Subcutaneous abdominal adipose tissue (tissue), 5 donors: Measurements from ENCODE around the gene CLN6.
A peak's percentile ranks its signal among the peaks of the same experiment; 100 is the strongest.
"Not testable (repeated sequence)": the region's sequence is repeated elsewhere in the genome, so short reads cannot be mapped to it uniquely, and the experiment has no call there.

Source experiments
- H3K27ac ChIP-seq: one replicate; pipeline ENCODE4 v1.7.0; 2013; ENCODE audit warnings: low read depth, mild to moderate bottlenecking, inconsistent platforms, low read length, moderate library complexity
- H3K27me3 ChIP-seq, 5 donors: one replicate each; pipeline ENCODE4 v1.7.0; 2013; ENCODE audit warnings: low read length in 5 of 5, inconsistent platforms in 1 of 5; ENCODE audit not compliant: control insufficient read depth in 5 of 5, insufficient read depth in 4 of 5
- H3K36me3 ChIP-seq, 5 donors: one replicate each; pipeline ENCODE4 v1.7.0; 2013; ENCODE audit warnings: low read length in 5 of 5; ENCODE audit not compliant: control insufficient read depth in 5 of 5, insufficient read depth in 5 of 5
- H3K4me1 ChIP-seq, 5 donors: one replicate each; pipeline ENCODE4 v1.7.0; 2013; ENCODE audit warnings: low read length in 5 of 5, mild to moderate bottlenecking in 3 of 5, moderate library complexity in 1 of 5; ENCODE audit not compliant: control insufficient read depth in 5 of 5, insufficient read depth in 5 of 5
- H3K4me3 ChIP-seq, 5 donors: one replicate each; pipeline ENCODE4 v1.7.0; 2013; ENCODE audit warnings: low read length in 5 of 5, low read depth in 1 of 5
- H3K9ac ChIP-seq, 5 donors: one replicate each; pipeline ENCODE4 v1.7.0; 2013; ENCODE audit warnings: low read length in 5 of 5, mild to moderate bottlenecking in 4 of 5, moderate library complexity in 3 of 5
- H3K9me3 ChIP-seq, 5 donors: one replicate each; pipeline ENCODE4 v1.7.0; 2013; ENCODE audit warnings: low read length in 5 of 5; ENCODE audit not compliant: control insufficient read depth in 5 of 5
- donor health status: healthy.
- donor health status: healthy.
- donor health status: healthy.
- donor health status: healthy.
- donor health status: healthy.

Gene CLN6

GRCh38 chr15:68256675-68257450, 27.3 kb upstream of the CLN6 start:
- peak overlapping the region in 4 of 5 donors; percentile 8 to 78 (median 56) for H3K9ac ChIP-seq
- no peaks in the 10 kb centered on the region for H3K27me3 ChIP-seq
- H3K4me3 ChIP-seq: peak overlapping the region; percentile 42 to 76 (median 69)
- H3K4me1 ChIP-seq: peaks cover 0 to 22% (median 17%) of the 10 kb centered on the region in 5 donors
- no peaks in the 10 kb centered on the region for H3K9me3 ChIP-seq
- peak overlapping the region; percentile 84 for H3K27ac ChIP-seq
- no peaks in the 10 kb centered on the region for H3K36me3 ChIP-seq

GRCh38 chr15:68252925-68253534, 23.5 kb upstream of the CLN6 start:
- no peaks in the 10 kb centered on the region for H3K27me3 ChIP-seq
- no peak overlapping the region for H3K9ac ChIP-seq

GRCh38 chr15:68249058-68249713, 19.7 kb upstream of the CLN6 start:
- Histone ChIP-seq H3K9me3 (peaks cover 2 to 10% (median 5%) of the 10 kb centered on the region in 5 donors), H3K27me3 (no peaks in the 10 kb centered on the region), H3K9ac (no peak overlapping the region), H3K4me3 (no peak overlapping the region), H3K27ac (no peak overlapping the region), H3K36me3 (no peaks in the 10 kb centered on the region), H3K4me1 (peaks cover 0 to 7% (median 5%) of the 10 kb centered on the region in 5 donors)

More at GRCh38 chr15:68252925-68253534, 23.5 kb upstream of the CLN6 start:
- Histone ChIP-seq H3K36me3 (no peaks in the 10 kb centered on the region), H3K27ac (no peak overlapping the region), H3K4me1 (peaks cover 0 to 22% (median 17%) of the 10 kb centered on the region in 5 donors), H3K4me3 (peak overlapping the region in 3 of 5 donors; percentile 33 to 45 (median 40)), H3K9me3 (no peaks in the 10 kb centered on the region)

DNA sequence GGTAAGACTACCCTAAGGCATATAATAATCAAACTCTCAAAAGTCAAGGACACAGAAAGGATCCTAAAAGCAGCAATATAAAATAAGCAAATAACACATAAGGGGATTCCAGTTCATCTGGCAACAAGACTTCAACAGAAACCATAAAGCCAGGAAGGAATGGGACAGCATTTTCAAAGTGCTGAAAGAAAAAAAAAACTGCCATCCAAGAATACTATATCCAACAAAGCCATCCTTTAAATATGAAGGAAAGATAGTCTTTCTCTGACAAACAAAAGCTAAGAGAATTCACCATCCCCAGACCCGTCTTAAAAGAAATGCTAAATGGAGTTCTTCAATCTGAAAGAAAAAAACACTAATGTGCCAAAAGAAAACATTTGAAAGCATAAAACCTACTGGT, 14.7 kb upstream of the CLN6 start:
- no peaks in the 10 kb centered on the region for H3K36me3 ChIP-seq
- peaks cover 2 to 10% (median 5%) of the 10 kb centered on the region in 5 donors for H3K9me3 ChIP-seq
- no peak overlapping the region for H3K4me3 ChIP-seq
- no peak overlapping the region for H3K27ac ChIP-seq
- peaks cover 0 to 6% (median 2%) of the 10 kb centered on the region in 5 donors for H3K4me1 ChIP-seq
- H3K27me3 ChIP-seq: no peaks in the 10 kb centered on the region
- no peak overlapping the region for H3K9ac ChIP-seq

GRCh38 chr15:68241088-68241935, 11.8 kb upstream of the CLN6 start:
- Histone ChIP-seq H3K9ac (no peak overlapping the region), H3K9me3 (peaks cover 2 to 10% (median 5%) of the 10 kb centered on the region in 5 donors), H3K4me1 (peaks cover 0 to 6% (median 2%) of the 10 kb centered on the region in 5 donors), H3K27ac (no peak overlapping the region), H3K27me3 (no peaks in the 10 kb centered on the region), H3K36me3 (no peaks in the 10 kb centered on the region), H3K4me3 (no peak overlapping the region)

DNA sequence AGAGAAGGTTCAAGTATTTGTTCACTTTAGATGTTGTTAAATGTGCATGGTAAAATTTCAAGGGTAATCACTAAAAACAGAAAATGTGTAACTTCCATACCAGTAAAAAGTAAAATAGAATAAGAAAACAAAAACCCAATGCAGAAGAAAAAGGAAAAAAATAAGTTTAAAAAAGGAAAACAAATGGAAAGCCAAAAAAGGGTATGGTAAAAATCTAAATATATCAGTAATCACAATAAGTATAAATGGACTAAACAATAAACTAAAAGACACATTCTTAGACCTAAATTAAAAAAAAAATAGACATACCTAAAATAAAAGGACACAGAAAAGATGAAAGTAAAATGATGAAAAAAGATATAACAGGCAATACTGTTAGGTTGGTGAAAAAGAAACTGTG, 9.5 kb upstream of the CLN6 start:
- H3K9ac ChIP-seq: no peak overlapping the region
- H3K27ac ChIP-seq: no peak overlapping the region
- H3K9me3 ChIP-seq: peaks cover 0 to 1% (median 0%) of the 10 kb centered on the region in 5 donors
- no peaks in the 10 kb centered on the region for H3K27me3 ChIP-seq
- no peak overlapping the region for H3K4me3 ChIP-seq
- H3K4me1 ChIP-seq: peaks cover 0 to 6% (median 3%) of the 10 kb centered on the region in 5 donors
- no peaks in the 10 kb centered on the region for H3K36me3 ChIP-seq

GRCh38 chr15:68235022-68235421, 5.5 kb upstream of the CLN6 start:
- peaks cover 0 to 22% (median 12%) of the 10 kb centered on the region in 5 donors for H3K4me1 ChIP-seq

GRCh38 chr15:68234520-68234919, 5.0 kb upstream of the CLN6 start:
- not testable (repeated sequence) for H3K36me3 ChIP-seq, H3K9me3 ChIP-seq, H3K4me3 ChIP-seq, H3K27ac ChIP-seq, H3K27me3 ChIP-seq, H3K9ac ChIP-seq
- peaks cover 0 to 26% (median 16%) of the 10 kb centered on the region in 5 donors for H3K4me1 ChIP-seq

More at GRCh38 chr15:68235022-68235421, 5.5 kb upstream of the CLN6 start:
- H3K36me3 ChIP-seq: no peaks in the 10 kb centered on the region
- no peaks in the 10 kb centered on the region for H3K27me3 ChIP-seq
- H3K9ac ChIP-seq: no peak overlapping the region
- H3K4me3 ChIP-seq: no peak overlapping the region
- H3K9me3 ChIP-seq: no peaks in the 10 kb centered on the region
- H3K27ac ChIP-seq: no peak overlapping the region

- Histone ChIP-seq H3K27me3 (no peaks in the 10 kb centered on the region), H3K36me3 (no peaks in the 10 kb centered on the region), H3K4me3 (no peak overlapping the region), H3K9ac (no peak overlapping the region), H3K27ac (no peak overlapping the region), H3K9me3 (no peaks in the 10 kb centered on the region), H3K4me1 (peaks cover 0 to 26% (median 16%) of the 10 kb centered on the region in 5 donors)
Measured at GRCh38 chr15:68234060-68234459, 4.5 kb upstream of the CLN6 start.
